HG03457 (cell line): ENCODE results near the gene EOMES.

ENCODE experiments used
- ATAC-seq: cut with Tn5 transposase; IDR thresholded peaks from one replicate; pipeline ENCODE4 v1.9.1; 2021; ENCODE audit warnings: moderate number of reproducible peaks; ENCODE audit not compliant: unreplicated experiment

The EOMES gene

DNA sequence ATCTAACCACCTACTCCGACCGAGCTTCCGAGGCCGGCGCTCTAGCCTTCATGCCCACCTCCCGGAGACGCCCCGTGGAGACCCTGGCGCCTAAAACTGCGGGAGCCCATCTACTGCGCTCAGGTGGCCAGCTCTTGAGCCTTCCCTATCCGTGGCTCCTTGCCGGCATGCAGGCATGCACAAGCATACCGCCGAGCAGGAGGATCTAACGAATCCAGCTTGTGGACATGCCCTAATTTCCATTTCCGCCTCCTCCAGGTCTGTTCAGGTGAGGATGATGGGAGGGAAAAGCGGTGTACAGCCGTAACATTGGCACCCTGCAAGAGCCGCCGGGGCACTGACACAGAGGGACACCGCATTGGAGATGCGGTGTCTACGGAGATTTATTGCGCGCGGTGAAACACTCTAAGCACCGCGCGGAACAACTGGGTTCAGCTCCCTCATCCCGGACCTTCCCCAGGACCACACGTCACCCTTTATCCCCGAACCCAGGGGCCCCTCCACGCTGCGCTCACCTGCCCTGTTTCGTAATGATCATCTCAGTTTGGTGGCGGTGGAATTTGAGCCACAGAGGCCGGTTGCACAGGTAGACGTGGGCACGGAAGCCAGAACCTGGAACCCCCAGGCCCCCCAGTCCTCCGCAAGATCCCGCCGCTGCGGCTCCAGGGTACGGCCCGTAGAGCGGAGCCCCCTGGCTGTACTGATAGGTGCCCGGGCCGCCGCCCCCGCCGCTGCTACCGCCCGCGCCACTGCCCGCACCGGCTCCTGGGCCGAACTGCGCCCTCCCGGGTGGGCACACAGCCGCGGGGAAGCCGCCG lies 1.0 kb downstream of the EOMES start:
- ATAC-seq = no peak

DNA sequence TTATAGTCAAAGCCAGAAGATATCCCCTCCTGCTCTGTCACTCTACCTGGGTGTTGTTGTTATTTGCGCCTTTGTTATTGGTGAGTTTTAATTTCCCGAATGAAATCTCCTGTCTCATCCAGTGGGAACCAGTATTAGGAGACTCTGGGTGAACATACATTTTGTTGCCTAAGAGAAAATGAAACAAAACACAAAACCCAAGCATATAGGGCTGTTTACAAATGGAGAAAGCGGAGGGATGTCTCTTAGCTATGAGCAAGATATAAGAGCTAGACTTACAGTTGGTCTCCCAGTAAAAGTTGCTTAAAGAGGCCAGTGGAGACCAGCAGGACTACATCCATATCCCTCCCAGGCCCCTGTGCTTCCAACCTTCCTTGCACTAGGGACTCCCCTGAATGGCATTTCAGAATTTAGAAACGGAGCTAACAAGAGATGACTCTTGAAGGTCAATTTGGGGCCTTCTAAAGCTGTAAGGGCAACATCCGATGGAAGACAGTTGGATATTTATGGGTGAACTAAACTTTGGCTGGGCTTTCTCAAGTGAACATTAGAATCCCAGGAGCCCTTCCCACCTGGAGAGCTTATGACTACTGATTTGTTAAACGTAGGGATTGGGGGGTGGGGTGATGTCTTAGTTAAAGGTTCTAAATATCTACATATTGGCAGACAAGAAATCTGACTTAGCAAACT lies 2.7 kb downstream of the EOMES start:
- no peak for ATAC-seq

DNA sequence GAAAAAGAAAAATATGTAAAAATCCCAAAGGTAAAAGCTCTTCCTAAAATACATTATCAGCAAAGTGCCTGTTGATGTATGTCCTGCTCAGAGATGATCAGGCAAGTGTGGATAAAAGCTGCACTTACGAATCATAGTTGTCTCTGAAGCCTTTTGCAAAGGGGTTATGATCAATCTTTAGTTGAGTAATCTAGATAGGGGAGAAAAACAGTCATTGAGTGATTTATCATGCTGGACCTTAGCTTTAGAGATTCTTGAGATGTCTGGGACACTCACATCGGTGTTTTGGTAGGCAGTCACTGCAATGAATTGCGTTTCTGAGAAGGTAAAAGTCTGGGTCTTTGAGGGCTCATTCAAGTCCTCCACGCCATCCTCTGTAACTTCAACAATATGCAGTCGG lies 3.7 kb downstream of the EOMES start:
- ATAC-seq = no peak

GRCh38 chr3:27717200-27717852 lies 4.8 kb downstream of the EOMES start:
- no peak for ATAC-seq

GRCh38 chr3:27716309-27716708 lies 5.8 kb downstream of the EOMES start:
- ATAC-seq = no peak

DNA sequence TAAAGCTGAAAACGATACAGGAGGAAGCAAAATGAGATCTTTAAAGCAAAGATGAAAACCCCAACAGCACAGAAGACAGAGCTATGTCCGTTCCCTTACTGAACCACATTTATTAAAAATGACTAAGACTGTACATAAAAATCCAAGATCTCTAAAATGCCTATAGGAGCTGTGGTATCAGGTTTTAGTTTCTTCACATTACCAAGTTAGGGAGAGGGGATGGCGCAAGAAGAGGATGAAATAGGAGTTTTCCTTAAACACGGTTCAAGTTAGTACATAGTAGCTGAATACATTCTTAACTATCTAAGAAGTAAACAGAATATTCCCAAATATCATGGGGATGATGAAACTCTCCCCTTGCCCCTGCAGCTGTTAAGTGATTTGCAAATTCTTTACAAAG lies 6.3 kb downstream of the EOMES start:
- ATAC-seq = no peak

DNA sequence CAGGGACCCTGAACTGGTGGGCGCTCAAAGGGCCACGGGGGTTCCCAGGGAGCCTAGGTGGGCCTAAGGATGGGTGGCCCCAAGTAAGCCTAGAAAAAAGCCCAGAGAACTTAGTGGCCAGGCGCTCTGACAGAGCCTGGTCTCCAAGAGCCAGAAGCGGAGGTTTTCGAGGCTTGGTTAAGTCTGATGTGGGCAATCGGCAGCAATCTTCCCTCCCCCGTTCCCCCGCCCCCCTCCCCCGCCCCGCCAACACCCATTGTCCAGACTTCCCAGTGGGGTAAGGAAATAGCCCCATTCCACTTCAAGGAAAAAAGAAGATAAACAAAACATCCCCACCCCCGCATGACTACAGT lies 6.7 kb downstream of the EOMES start:
- no peak for ATAC-seq

GRCh38 chr3:27714692-27715453 lies 7.2 kb downstream of the EOMES start:
- no peak for ATAC-seq

DNA sequence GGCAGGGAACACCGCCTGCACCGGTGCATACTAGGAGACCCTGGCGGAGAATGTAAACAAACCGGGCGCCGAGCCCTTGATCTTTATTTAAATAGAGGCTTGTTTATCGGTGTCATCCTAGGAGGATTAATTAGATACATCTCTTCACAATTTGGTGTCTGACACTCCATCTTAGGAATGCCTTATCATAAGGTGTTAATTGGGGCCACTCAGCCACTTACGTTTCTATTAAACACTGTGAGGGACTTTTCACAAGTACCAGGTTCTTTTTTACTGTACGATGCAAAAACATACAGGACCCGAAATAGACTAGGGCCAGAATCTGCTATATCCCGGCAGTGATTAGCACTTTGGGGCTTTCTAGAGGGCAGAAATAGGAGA lies 8.0 kb downstream of the EOMES start:
- no peak for ATAC-seq

- no peak for ATAC-seq
These were observed 8.5 kb downstream of the EOMES start for GRCh38 chr3:27713435-27714145.

DNA sequence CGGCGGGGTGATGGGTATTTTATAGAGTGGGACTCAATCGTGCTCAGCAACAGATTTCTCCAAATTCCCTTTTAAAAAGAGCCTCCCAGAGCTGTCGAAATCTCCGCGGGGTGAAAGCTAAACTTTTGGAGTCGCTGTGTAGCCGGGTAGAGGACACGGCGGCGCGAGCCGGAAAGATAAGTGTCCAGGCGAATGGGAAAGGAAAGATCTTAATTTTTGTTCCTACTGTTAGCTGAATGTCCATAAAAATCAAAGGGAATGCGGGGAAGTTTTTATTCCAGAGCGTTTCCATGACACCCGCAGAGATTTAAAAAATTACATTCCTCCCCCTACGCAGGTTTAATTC lies 9.1 kb downstream of the EOMES start:
- ATAC-seq = no peak

- peak; percentile 96 for ATAC-seq
These were observed 9.7 kb downstream of the EOMES start for GRCh38 chr3:27712136-27713077.

- ATAC-seq = no peak
These were observed 13.9 kb downstream of the EOMES start for GRCh38 chr3:27708250-27708649.

- ATAC-seq = no peak
These were observed 23.1 kb downstream of the EOMES start for GRCh38 chr3:27699067-27699466.

- no peak for ATAC-seq
These were observed 25.2 kb downstream of the EOMES start for GRCh38 chr3:27696906-27697305.

GRCh38 chr3:27695636-27696035 lies 26.5 kb downstream of the EOMES start:
- ATAC-seq = no peak

DNA sequence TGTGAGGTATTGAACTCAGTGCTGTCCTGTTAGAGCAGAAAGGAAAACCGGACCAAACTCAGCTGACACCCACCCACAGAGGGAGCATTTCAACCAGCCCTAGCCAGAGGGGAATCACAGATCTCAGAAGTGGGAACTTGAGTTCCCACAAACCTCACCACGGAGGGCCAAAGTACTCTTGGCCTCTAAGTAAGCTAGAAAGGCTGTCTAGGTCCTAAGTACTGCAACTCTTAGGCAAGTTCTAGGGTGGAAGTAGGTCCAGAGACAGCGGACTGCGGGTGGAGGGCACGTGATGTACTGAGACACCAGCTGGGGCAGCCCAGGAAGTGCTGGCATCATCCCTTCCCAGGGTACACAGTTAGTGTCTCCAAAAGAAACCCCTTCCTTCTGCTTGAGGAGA lies 34.1 kb downstream of the EOMES start:
- ATAC-seq = no peak

DNA sequence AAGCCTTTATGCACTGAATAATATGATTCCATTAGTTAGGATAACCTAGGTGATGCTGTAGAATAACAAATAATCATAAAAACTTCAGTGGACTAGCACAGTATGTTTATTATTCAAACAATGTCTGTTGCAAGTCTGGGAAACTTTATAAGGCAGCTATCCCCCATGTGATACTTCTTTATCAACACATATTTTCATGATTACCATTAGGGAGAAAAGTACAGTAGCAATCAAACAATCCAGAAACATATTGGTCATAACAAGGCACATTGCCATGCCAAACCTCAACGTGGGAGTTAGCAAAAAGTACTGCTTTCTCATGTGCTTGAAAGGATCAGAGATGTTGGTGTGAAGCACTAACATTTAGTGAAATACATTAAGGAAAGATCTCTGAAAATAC lies 35.5 kb downstream of the EOMES start:
- ATAC-seq = no peak

- no peak for ATAC-seq
These were observed 36.6 kb downstream of the EOMES start for GRCh38 chr3:27685474-27685873.

DNA sequence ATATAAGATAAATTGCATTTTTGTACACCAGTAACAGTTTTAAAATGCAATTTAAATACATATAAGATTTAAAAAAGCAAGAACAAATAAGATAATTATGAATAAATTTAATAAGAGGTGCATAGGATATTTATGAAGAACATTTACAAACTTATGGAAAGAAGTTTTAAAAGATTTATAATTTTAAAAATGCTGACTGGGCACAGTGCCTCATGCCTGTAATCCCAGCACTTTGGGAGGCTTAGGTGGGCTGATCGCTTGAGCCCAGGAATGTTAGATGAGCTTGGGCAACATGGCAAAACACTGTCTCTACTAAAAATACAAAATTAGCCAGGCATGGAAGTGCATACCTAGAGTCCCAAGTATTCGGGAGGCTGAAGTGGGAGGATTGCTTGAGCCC lies 37.8 kb downstream of the EOMES start:
- ATAC-seq = no peak
